Fibroblast of lung (primary cell): ENCODE results near the gene DNTT. TPM values are rescaled to one million over a fixed set of nuclear protein-coding genes. Genes with fewer than 3 reads are reported as not detected.

Source experiments
- DNase-seq, 2 donors: peaks; one replicate each; pipeline versions ENCODE4 v3.0.0 to v3.0.0-alpha.2; 2010; ENCODE audit warnings: low read depth in 2 of 2
- H2AFZ ChIP-seq: 2 replicates; pipeline ENCODE4 v1.5.1; 2012; ENCODE audit warnings: low read length, control low read depth, inconsistent platforms
- H3K27ac ChIP-seq: 2 replicates; pipeline ENCODE4 v1.5.1; 2011; ENCODE audit warnings: low read length, control low read depth; ENCODE audit not compliant: insufficient read depth
- H3K27me3 ChIP-seq: 2 replicates; pipeline ENCODE4 v1.5.1; 2011; ENCODE audit warnings: mild to moderate bottlenecking, low read length; ENCODE audit not compliant: control insufficient read depth, insufficient read depth
- H3K36me3 ChIP-seq: 2 replicates; pipeline ENCODE4 v1.5.1; 2011; ENCODE audit warnings: low read length; ENCODE audit not compliant: control insufficient read depth, insufficient read depth
- H3K4me1 ChIP-seq: 2 replicates; pipeline ENCODE4 v1.5.1; 2011; ENCODE audit warnings: low read length; ENCODE audit not compliant: control insufficient read depth, insufficient read depth; ENCODE audit errors: extremely low read depth
- H3K4me2 ChIP-seq: 2 replicates; pipeline ENCODE4 v1.5.1; 2011; ENCODE audit warnings: low read length, control low read depth; ENCODE audit not compliant: insufficient read depth; ENCODE audit errors: extremely low read depth
- H3K4me3 ChIP-seq, 4 experiments: fragments of 200-600 bp in 1 of 4; sonication (generic) in 1 of 4; replicated peaks in 1 of 4; 2 replicates each; pipeline ENCODE4 v1.5.1; 2011 to 2016; ENCODE audit warnings: low read length in 4 of 4, low read depth in 3 of 4, mild to moderate bottlenecking in 3 of 4, control low read depth in 2 of 4, inconsistent platforms in 1 of 4, mixed read lengths in 1 of 4; ENCODE audit not compliant: insufficient read depth in 1 of 4; ENCODE audit errors: control extremely low read depth in 1 of 4
- H3K79me2 ChIP-seq: 2 replicates; pipeline ENCODE4 v1.5.1; 2012; ENCODE audit warnings: mild to moderate bottlenecking, low read length, inconsistent platforms; ENCODE audit not compliant: control insufficient read depth, insufficient read depth
- H3K9ac ChIP-seq: 2 replicates; pipeline ENCODE4 v1.5.1; 2011; ENCODE audit warnings: mild to moderate bottlenecking, low read length, control low read depth; ENCODE audit not compliant: insufficient read depth
- H3K9me3 ChIP-seq: 2 replicates; pipeline ENCODE4 v1.5.1; 2012; ENCODE audit warnings: low read depth, low read length; ENCODE audit not compliant: control insufficient read depth, insufficient read depth
- H4K20me1 ChIP-seq: 2 replicates; pipeline ENCODE4 v1.5.1; 2011; ENCODE audit warnings: low read length; ENCODE audit not compliant: control insufficient read depth, insufficient read depth; ENCODE audit errors: extremely low read depth
- EZH2 ChIP-seq: IDR thresholded peaks from 2 replicates; pipeline ENCODE4 v1.5.1; 2012; ENCODE audit warnings: low read length, control low read depth, mild to moderate bottlenecking; ENCODE audit errors: missing control alignments
- polyA plus RNA-seq, 2 donors: library from polyadenylated mRNA; depleted of rRNA in 1 of 2; stranded (reverse) in 1 of 2; unstranded in 1 of 2; fragments of >200 nt; gene quantifications; 2 replicates each; pipeline ENCODE4 v1.2.1, GENCODE V29; 2011 to 2012; ENCODE audit warnings: missing spikeins in 1 of 2
- total RNA-seq: library from RNA; depleted of rRNA; stranded (reverse); fragments of >200 nt; gene quantifications from 2 replicates; pipeline ENCODE4 v1.2.1, GENCODE V29; 2014
- TF ChIP-seq, protein P1 (sequence below), 2 donors: IDR thresholded peaks in 1 of 2; conservative IDR thresholded peaks in 1 of 2; 1 replicate in 1 of 2; 2 replicates in 1 of 2; pipeline ENCODE4 v1.5.1; 2011 to 2012; ENCODE audit warnings: low read length in 2 of 2, control low read depth in 1 of 2, inconsistent platforms in 1 of 2, low read depth in 1 of 2, mild to moderate bottlenecking in 1 of 2

The DNTT gene
- total and polyA plus RNA-seq, 2 donors (not counting 1 experiment from before 2014, with no cell fraction given), result not detected

- Histone ChIP-seq H3K9ac (no peak overlapping the region), H3K36me3 (no peaks in the 10 kb centered on the region), H3K4me3 (no peak overlapping the region), H3K79me2 (no peaks in the 10 kb centered on the region), H3K27me3 (no peaks in the 10 kb centered on the region), H4K20me1 (no peaks in the 10 kb centered on the region), H3K4me2 (no peak overlapping the region), H3K27ac (no peak overlapping the region), H2AFZ (no peak overlapping the region), H3K9me3 (no peaks in the 10 kb centered on the region), H3K4me1 (no peaks in the 10 kb centered on the region)
- TF ChIP-seq, protein P1, sequence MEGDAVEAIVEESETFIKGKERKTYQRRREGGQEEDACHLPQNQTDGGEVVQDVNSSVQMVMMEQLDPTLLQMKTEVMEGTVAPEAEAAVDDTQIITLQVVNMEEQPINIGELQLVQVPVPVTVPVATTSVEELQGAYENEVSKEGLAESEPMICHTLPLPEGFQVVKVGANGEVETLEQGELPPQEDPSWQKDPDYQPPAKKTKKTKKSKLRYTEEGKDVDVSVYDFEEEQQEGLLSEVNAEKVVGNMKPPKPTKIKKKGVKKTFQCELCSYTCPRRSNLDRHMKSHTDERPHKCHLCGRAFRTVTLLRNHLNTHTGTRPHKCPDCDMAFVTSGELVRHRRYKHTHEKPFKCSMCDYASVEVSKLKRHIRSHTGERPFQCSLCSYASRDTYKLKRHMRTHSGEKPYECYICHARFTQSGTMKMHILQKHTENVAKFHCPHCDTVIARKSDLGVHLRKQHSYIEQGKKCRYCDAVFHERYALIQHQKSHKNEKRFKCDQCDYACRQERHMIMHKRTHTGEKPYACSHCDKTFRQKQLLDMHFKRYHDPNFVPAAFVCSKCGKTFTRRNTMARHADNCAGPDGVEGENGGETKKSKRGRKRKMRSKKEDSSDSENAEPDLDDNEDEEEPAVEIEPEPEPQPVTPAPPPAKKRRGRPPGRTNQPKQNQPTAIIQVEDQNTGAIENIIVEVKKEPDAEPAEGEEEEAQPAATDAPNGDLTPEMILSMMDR (conservative IDR thresholded peaks at IDR 0.05 in 1 of 2, IDR thresholded peaks at IDR 0.05 in 1 of 2; ENCODE audit: low read depth in 1 of 2, low read length in 2 of 2), result no peak
- TF ChIP-seq EZH2, result no peak
- DNase-seq, result no peak
Observed at GRCh38 chr10:96376483-96376882, 72.2 kb downstream of the DNTT start.

DNA sequence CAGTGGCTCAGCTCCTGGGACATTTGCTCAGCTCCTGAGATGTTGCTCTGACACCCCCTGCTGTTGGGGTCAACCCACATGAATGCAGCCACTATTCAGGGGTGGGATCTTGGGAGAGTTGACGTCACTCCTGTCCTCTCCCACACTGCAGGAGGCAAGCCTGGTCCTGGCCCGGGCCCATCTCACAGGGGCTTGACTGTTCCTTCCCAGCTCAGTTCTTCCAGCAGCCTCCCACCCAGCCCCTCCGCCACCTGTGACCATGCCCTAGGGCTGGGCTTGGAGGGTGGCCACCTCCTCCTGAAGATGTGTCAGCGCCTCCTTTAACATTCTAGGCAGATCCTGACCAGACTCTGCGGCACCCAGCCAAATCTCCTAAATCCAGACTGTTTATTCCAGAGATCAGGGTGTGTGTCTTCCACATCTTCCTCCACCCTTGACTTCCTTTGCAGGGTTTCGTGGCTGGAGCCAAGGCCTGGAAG, 73.6 kb downstream of the DNTT start:
- no peak overlapping the region for H3K9ac ChIP-seq
- H3K4me2 ChIP-seq, result no peak overlapping the region
- peak in 1 of 2 donors; percentile 32 for DNase-seq
- H2AFZ ChIP-seq, result no peak overlapping the region
- H3K36me3 ChIP-seq, result no peaks in the 10 kb centered on the region
- H3K9me3 ChIP-seq, result no peaks in the 10 kb centered on the region
- no peaks in the 10 kb centered on the region for H4K20me1 ChIP-seq
- no peaks in the 10 kb centered on the region for H3K27me3 ChIP-seq
- no peak overlapping the region for H3K4me3 ChIP-seq
- no peaks in the 10 kb centered on the region for H3K79me2 ChIP-seq
- TF ChIP-seq, protein P1 (conservative IDR thresholded peaks at IDR 0.05 in 1 of 2, IDR thresholded peaks at IDR 0.05 in 1 of 2; ENCODE audit: low read depth in 1 of 2, low read length in 2 of 2), result no peak
- no peak for TF ChIP-seq EZH2
- no peaks in the 10 kb centered on the region for H3K4me1 ChIP-seq
- H3K27ac ChIP-seq, result no peak overlapping the region

GRCh38 chr10:96378741-96379140, 74.5 kb downstream of the DNTT start:
- Histone ChIP-seq H3K27me3 (no peaks in the 10 kb centered on the region), H3K36me3 (no peaks in the 10 kb centered on the region), H3K4me3 (no peak overlapping the region), H3K9ac (no peak overlapping the region), H3K4me1 (no peaks in the 10 kb centered on the region), H4K20me1 (no peaks in the 10 kb centered on the region), H3K79me2 (no peaks in the 10 kb centered on the region), H3K4me2 (no peak overlapping the region), H2AFZ (no peak overlapping the region), H3K27ac (no peak overlapping the region), H3K9me3 (no peaks in the 10 kb centered on the region)
- TF ChIP-seq, protein P1 (conservative IDR thresholded peaks at IDR 0.05 in 1 of 2, IDR thresholded peaks at IDR 0.05 in 1 of 2; ENCODE audit: low read depth in 1 of 2, low read length in 2 of 2), result no peak
- no peak for TF ChIP-seq EZH2
- DNase-seq, result no peak
